Hypothalamus (tissue), 51 donors: ENCODE data around the gene DET1.
A peak's percentile ranks its signal among the peaks of the same experiment; 100 is the strongest.
"Not testable (repeated sequence)": the region's sequence is repeated elsewhere in the genome, so short reads cannot be mapped to it uniquely, and the experiment has no call there.

Experiments used
- DNase-seq, 51 donors: peaks; one replicate each; lab custom pipeline; 2025; lab: John Stamatoyannopoulos, UW

Gene DET1

GRCh38 chr15:88469321-88469720, 77.2 kb downstream of the DET1 start:
- DNase-seq: no peak

GRCh38 chr15:88468721-88469120, 77.8 kb downstream of the DET1 start:
- DNase-seq: not testable (repeated sequence)

GRCh38 chr15:88467935-88468528, 78.4 kb downstream of the DET1 start:
- peak in 1 of 51 donors; percentile 21 for DNase-seq

GRCh38 chr15:88467073-88467934, 79.2 kb downstream of the DET1 start, which contains the start of the genes MRPL46 and MRPS11:
TSS of gene MRPL46 (minus strand) at chr15:88467388. CDS start at chr15:88467377, 11 bp downstream.
TSS of gene MRPS11 (plus strand) at chr15:88467708. CDS start at chr15:88467718, 10 bp downstream.
- DNase-seq: peak; percentile 60 to 99 (median 84)

GRCh38 chr15:88465633-88466224, 80.8 kb downstream of the DET1 start:
- no peak for DNase-seq

- DNase-seq: no peak
Measured at GRCh38 chr15:88463870-88464532, 82.5 kb downstream of the DET1 start.
